GM18507 (cell line): ENCODE results near the gene NADK2.

Experiments
- DNase-seq: peaks from one replicate; pipeline ENCODE4 v3.0.0; 2011; ENCODE audit warnings: low read depth; ENCODE audit not compliant: insufficient read length; ENCODE audit errors: extremely low spot score
- FAIRE-seq: peaks from 2 replicates; lab custom pipeline; 2011; peaks lifted over from hg19 to GRCh38; lab: Jason Lieb, UNC

The NADK2 gene

GRCh38 chr5:36145311-36145710, 96.4 kb downstream of the NADK2 start:
- FAIRE-seq (no peak), DNase-seq (no peak)
